A673 (cell line): Measurements from ENCODE around the gene RAP1GDS1. TPM values are rescaled to one million over a fixed set of nuclear protein-coding genes. Genes with fewer than 3 reads are reported as not detected.
"Not testable (repeated sequence)": the region's sequence is repeated elsewhere in the genome, so short reads cannot be mapped to it uniquely, and the experiment has no call there.

ENCODE experiments used
- BruUV-seq: library from RNA; stranded (reverse); fragments of 400-500 nt; replicated peaks from 2 replicates; lab custom pipeline; 2021; lab: Mats Ljungman, UMichigan
- CTCF ChIA-PET: fragments of 300-600 bp; sonication (Branson Sonifier 250); formaldehyde crosslinking; loops from one replicate; lab custom pipeline; 2022; ENCODE audit warnings: antibody characterized with exemption; lab: Charles Lee
- POLR2A ChIA-PET: fragments of 300-600 bp; sonication (Branson Sonifier 250); formaldehyde crosslinking; loops from one replicate; lab custom pipeline; 2022; ENCODE audit warnings: antibody characterized with exemption; ENCODE audit not compliant: low non-redundant PET; lab: Charles Lee
- DNase-seq: peaks from one replicate; pipeline ENCODE4 v3.0.0-alpha.2; 2015; ENCODE audit warnings: low spot score
- H3K27ac ChIP-seq: fragments of 200-600 bp; sonication (generic); 2 replicates; pipeline ENCODE4 v1.5.1; 2016; ENCODE audit warnings: mixed run types, low read depth, mild to moderate bottlenecking, mixed read lengths, antibody characterized with exemption, low read length; ENCODE audit not compliant: poor library complexity, severe bottlenecking
- H3K27me3 ChIP-seq: fragments of 200-600 bp; sonication (generic); replicated peaks from 2 replicates; pipeline ENCODE4 v1.6.1; 2017; ENCODE audit warnings: mixed run types, low read depth, mild to moderate bottlenecking, mixed read lengths, antibody characterized with exemption, low read length; ENCODE audit not compliant: insufficient read depth, poor library complexity
- H3K36me3 ChIP-seq: fragments of 200-600 bp; sonication (generic); 2 replicates; pipeline ENCODE4 v1.6.1; 2016; ENCODE audit warnings: mixed run types, mild to moderate bottlenecking, mixed read lengths, antibody characterized with exemption, low read length; ENCODE audit not compliant: insufficient read depth, poor library complexity, severe bottlenecking
- H3K4me1 ChIP-seq: fragments of 200-600 bp; sonication (generic); 2 replicates; pipeline ENCODE4 v1.6.1; 2017; ENCODE audit warnings: mixed run types, mild to moderate bottlenecking, mixed read lengths, antibody characterized with exemption, low read length; ENCODE audit not compliant: insufficient read depth, poor library complexity, severe bottlenecking
- H3K4me3 ChIP-seq: fragments of 200-600 bp; sonication (generic); 2 replicates; pipeline ENCODE4 v1.5.1; 2016; ENCODE audit warnings: low read depth, mixed run types, mild to moderate bottlenecking, mixed read lengths, low read length; ENCODE audit not compliant: poor library complexity, severe bottlenecking
- H3K9me3 ChIP-seq: fragments of 200-600 bp; sonication (generic); 2 replicates; pipeline ENCODE4 v1.6.1; 2016; ENCODE audit warnings: mixed run types, low read depth, mild to moderate bottlenecking, mixed read lengths, antibody characterized with exemption, low read length; ENCODE audit not compliant: poor library complexity, severe bottlenecking
- CTCF ChIP-seq: fragments of 300-800, 200-600 bp; sonication (generic); conservative IDR thresholded peaks from 2 replicates; pipeline ENCODE4 v1.5.1; 2017; ENCODE audit warnings: low read depth, mild to moderate bottlenecking, antibody characterized with exemption, low read length, moderate library complexity, mixed read lengths
- EZH2 ChIP-seq: fragments of 200-600 bp; sonication (generic); IDR thresholded peaks from 2 replicates; pipeline ENCODE4 v1.6.1; 2017; ENCODE audit warnings: borderline replicate concordance, low read depth, mild to moderate bottlenecking, mixed read lengths, antibody characterized with exemption, low read length; ENCODE audit not compliant: poor library complexity, severe bottlenecking
- intact Hi-C: fragments of 100-400 bp; cut with micrococcal nuclease; formaldehyde crosslinking; loops from one replicate; pipeline ENCODE4 v1.10.0; 2022; ENCODE audit not compliant: unreplicated experiment
- total RNA-seq: library from RNA; stranded (reverse); gene quantifications from 2 replicates; pipeline ENCODE4 v1.2.3, GENCODE V29; 2021

RAP1GDS1 gene
- total RNA-seq, 1 experiment from 2014 or later: 44.5 TPM

GRCh38 chr4:98358630-98359248 lies 97.6 kb downstream of the RAP1GDS1 start:
- TF ChIP-seq CTCF: no peak
- TF ChIP-seq EZH2: no peak
- Histone ChIP-seq H3K36me3 (no peaks in the 10 kb centered on the region), H3K27ac (no peak overlapping the region), H3K9me3 (no peaks in the 10 kb centered on the region), H3K27me3 (no peaks in the 10 kb centered on the region), H3K4me3 (no peak overlapping the region), H3K4me1 (peaks cover 7% of the 10 kb centered on the region)
- CTCF ChIA-PET: no interaction called here
- DNase-seq: no peak
- no TSS peak for BruUV-seq
- intact Hi-C loops: no loop called here
- POLR2A ChIA-PET: no interaction called here

GRCh38 chr4:98359646-98360045 lies 98.5 kb downstream of the RAP1GDS1 start:
- CTCF ChIA-PET: no interaction called here
- no peak for DNase-seq
- no peak overlapping the region for H3K4me3 ChIP-seq
- H3K9me3 ChIP-seq: no peaks in the 10 kb centered on the region
- peaks cover 5% of the 10 kb centered on the region for H3K4me1 ChIP-seq
- BruUV-seq: no TSS peak
- no peak for TF ChIP-seq EZH2
- no peak for TF ChIP-seq CTCF
- H3K27ac ChIP-seq: no peak overlapping the region
- POLR2A ChIA-PET: no interaction called here
- no peaks in the 10 kb centered on the region for H3K36me3 ChIP-seq
- no peaks in the 10 kb centered on the region for H3K27me3 ChIP-seq
- intact Hi-C loops: no loop called here

GRCh38 chr4:98363431-98363830 lies 102.2 kb downstream of the RAP1GDS1 start:
- POLR2A ChIA-PET: no interaction called here
- Histone ChIP-seq H3K4me1 (no peaks in the 10 kb centered on the region), H3K27me3 (no peaks in the 10 kb centered on the region), H3K36me3 (no peaks in the 10 kb centered on the region), H3K4me3 (no peak overlapping the region), H3K27ac (no peak overlapping the region), H3K9me3 (no peaks in the 10 kb centered on the region)
- BruUV-seq: no TSS peak
- CTCF ChIA-PET: no interaction called here
- TF ChIP-seq CTCF (no peak), EZH2 (no peak)
- intact Hi-C loops: no loop called here
- no peak for DNase-seq

GRCh38 chr4:98366275-98366674 lies 105.1 kb downstream of the RAP1GDS1 start:
- H3K4me3 ChIP-seq, DNase-seq, BruUV-seq, H3K9me3 ChIP-seq, intact Hi-C loops, CTCF ChIA-PET, H3K4me1 ChIP-seq, H3K36me3 ChIP-seq, H3K27me3 ChIP-seq, POLR2A ChIA-PET, H3K27ac ChIP-seq: not testable (repeated sequence)

GRCh38 chr4:98368000-98368399 lies 106.8 kb downstream of the RAP1GDS1 start:
- DNase-seq, CTCF ChIA-PET, H3K36me3 ChIP-seq, POLR2A ChIA-PET, H3K9me3 ChIP-seq, intact Hi-C loops, H3K27ac ChIP-seq, H3K27me3 ChIP-seq, H3K4me1 ChIP-seq, H3K4me3 ChIP-seq, BruUV-seq: not testable (repeated sequence)
